G401 (cell line): ENCODE results near the gene SCP2. TPM values are rescaled to one million over a fixed set of nuclear protein-coding genes. Genes with fewer than 3 reads are reported as not detected.
"Not testable (repeated sequence)": the region's sequence is repeated elsewhere in the genome, so short reads cannot be mapped to it uniquely, and the experiment has no call there.

Source experiments
- DNase-seq: peaks from one replicate; pipeline ENCODE4 v3.0.0-alpha.2; 2015; ENCODE audit warnings: low spot score
- in situ Hi-C: cut with HindIII; loops from 2 replicates; pipeline ENCODE4 v1.10.0; 2016; ENCODE audit warnings: low sequenced_read_pairs, mixed read lengths
- total RNA-seq: library from RNA; depleted of rRNA; stranded (reverse); fragments of >200 nt; shearing (Covaris generic); gene quantifications from 2 replicates; pipeline ENCODE4 v1.2.3, GENCODE V29; 2014

Gene SCP2
- total RNA-seq, 1 experiment from 2014 or later, result 50.9 TPM

- in situ Hi-C loops, result no loop called here
Measured at GRCh38 chr1:52915855-52916220, 11.2 kb upstream of the SCP2 start.

GRCh38 chr1:52916241-52916975 is 10.7 kb upstream of the SCP2 start:
- DNase-seq, result no peak
- in situ Hi-C loops, result no loop called here

More at GRCh38 chr1:52915855-52916220, 11.2 kb upstream of the SCP2 start:
- DNase-seq, result no peak

GRCh38 chr1:52917156-52917555 is 9.9 kb upstream of the SCP2 start:
- DNase-seq, result no peak
- in situ Hi-C loops, result no loop called here

- in situ Hi-C loops, result no loop called here
- DNase-seq, result no peak
Measured at GRCh38 chr1:52917581-52917980, 9.5 kb upstream of the SCP2 start.

- no peak for DNase-seq
- in situ Hi-C loops, result no loop called here
Measured at GRCh38 chr1:52918201-52918600, 8.9 kb upstream of the SCP2 start.

- in situ Hi-C loops, result no loop called here
- no peak for DNase-seq
Measured at GRCh38 chr1:52919051-52919722, 7.9 kb upstream of the SCP2 start.

- in situ Hi-C loops, result no loop called here
- no peak for DNase-seq
Measured at GRCh38 chr1:52919723-52920483, 7.2 kb upstream of the SCP2 start.

GRCh38 chr1:52920791-52921291 is 6.2 kb upstream of the SCP2 start:
- DNase-seq, result peak; percentile 52
- in situ Hi-C loops, result no loop called here

GRCh38 chr1:52925571-52926005 is 1.5 kb upstream of the SCP2 start:
- in situ Hi-C loops, result no loop called here
- peak; percentile 51 for DNase-seq

- DNase-seq, result no peak
- in situ Hi-C loops, result no loop called here
Measured at GRCh38 chr1:52926864-52927211, 238 bp upstream of the SCP2 start.

- in situ Hi-C loops, result no loop called here
- DNase-seq, result peak; percentile 61
Measured at GRCh38 chr1:52928015-52928404, 934 bp downstream of the SCP2 start.

GRCh38 chr1:52929019-52929418 is 1.9 kb downstream of the SCP2 start:
- in situ Hi-C loops, result no loop called here
- no peak for DNase-seq

GRCh38 chr1:52937433-52938182 is 10.5 kb downstream of the SCP2 start:
- in situ Hi-C loops, result no loop called here
- DNase-seq, result no peak

- in situ Hi-C loops, result no loop called here
Measured at GRCh38 chr1:52938183-52938451, 11.0 kb downstream of the SCP2 start.

GRCh38 chr1:52943876-52944416 is 16.9 kb downstream of the SCP2 start:
- in situ Hi-C loops, result no loop called here
- DNase-seq, result no peak

More at GRCh38 chr1:52938183-52938451, 11.0 kb downstream of the SCP2 start:
- DNase-seq, result no peak

GRCh38 chr1:52944566-52944965 is 17.5 kb downstream of the SCP2 start:
- in situ Hi-C loops, result no loop called here

GRCh38 chr1:52947490-52947889 is 20.4 kb downstream of the SCP2 start:
- in situ Hi-C loops, result no loop called here
- DNase-seq, result no peak

More at GRCh38 chr1:52944566-52944965, 17.5 kb downstream of the SCP2 start:
- no peak for DNase-seq

GRCh38 chr1:52949602-52950001 is 22.5 kb downstream of the SCP2 start:
- in situ Hi-C loops, DNase-seq: not testable (repeated sequence)

- in situ Hi-C loops, result no loop called here
- no peak for DNase-seq
Measured at GRCh38 chr1:52952112-52952511, 25.0 kb downstream of the SCP2 start.
